ENCODE data around the gene GNL3L.

The GNL3L gene, protein sequence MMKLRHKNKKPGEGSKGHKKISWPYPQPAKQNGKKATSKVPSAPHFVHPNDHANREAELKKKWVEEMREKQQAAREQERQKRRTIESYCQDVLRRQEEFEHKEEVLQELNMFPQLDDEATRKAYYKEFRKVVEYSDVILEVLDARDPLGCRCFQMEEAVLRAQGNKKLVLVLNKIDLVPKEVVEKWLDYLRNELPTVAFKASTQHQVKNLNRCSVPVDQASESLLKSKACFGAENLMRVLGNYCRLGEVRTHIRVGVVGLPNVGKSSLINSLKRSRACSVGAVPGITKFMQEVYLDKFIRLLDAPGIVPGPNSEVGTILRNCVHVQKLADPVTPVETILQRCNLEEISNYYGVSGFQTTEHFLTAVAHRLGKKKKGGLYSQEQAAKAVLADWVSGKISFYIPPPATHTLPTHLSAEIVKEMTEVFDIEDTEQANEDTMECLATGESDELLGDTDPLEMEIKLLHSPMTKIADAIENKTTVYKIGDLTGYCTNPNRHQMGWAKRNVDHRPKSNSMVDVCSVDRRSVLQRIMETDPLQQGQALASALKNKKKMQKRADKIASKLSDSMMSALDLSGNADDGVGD

DNA sequence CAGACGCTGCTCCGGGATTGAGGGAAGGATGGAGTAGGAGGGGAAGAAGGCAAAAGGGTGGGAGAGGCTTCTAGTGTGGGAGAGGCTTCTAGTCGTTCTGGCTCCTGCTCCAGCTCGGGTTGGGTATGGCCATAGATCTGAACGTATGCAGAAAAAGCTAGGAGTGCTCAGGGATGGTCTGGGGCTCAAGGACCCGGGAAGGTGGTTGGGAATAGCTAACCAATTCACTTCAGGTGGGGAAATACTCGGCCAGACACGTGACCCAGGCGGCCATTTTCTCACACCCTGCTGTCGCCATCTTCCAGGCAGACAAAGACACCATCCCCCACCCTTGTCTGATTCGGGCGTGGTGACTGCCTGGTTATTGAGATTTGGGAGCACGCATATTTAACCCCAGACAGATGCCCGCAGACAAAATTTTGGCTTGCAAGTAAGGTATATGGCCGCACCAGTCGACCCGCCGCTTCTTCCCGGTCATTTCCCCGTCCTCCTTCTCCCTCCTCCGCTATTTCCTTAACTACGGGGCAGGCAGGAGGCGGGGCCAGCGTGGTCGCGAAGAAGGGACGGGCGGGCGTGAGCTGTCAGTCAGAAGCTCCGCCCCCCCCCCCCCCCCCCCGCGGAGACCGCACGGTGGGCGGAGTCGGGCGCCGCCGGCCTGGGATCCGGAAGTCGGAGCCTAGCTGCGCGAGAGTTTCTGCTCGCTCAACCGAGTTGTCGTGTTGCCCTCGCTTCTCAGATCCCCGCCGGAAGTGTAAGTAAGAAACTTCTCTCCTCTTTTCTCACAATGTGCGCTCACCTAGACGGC lies at the start of gene GNL3L:
TSS of gene GNL3L (plus strand) at position 668 of the 805 bp plus-strand sequence. CDS start 2,348 bp downstream, outside the sequence.
- TF ChIP-seq ZFP3 (CRISPR knock-in tag; IDR thresholded peaks at IDR 0.05) = 0 out of 2 replicates have a peak, but pooled peaks have one; percentile 28
- TF ChIP-seq TCF4 (CRISPR knock-in tag; IDR thresholded peaks at IDR 0.05; ENCODE audit: borderline replicate concordance) = no peak
- TF ChIP-seq ESRRG (CRISPR knock-in tag; IDR thresholded peaks at IDR 0.05) = 0 out of 2 replicates have a peak, but pooled peaks have one; percentile 19
- TF ChIP-seq, protein P1, sequence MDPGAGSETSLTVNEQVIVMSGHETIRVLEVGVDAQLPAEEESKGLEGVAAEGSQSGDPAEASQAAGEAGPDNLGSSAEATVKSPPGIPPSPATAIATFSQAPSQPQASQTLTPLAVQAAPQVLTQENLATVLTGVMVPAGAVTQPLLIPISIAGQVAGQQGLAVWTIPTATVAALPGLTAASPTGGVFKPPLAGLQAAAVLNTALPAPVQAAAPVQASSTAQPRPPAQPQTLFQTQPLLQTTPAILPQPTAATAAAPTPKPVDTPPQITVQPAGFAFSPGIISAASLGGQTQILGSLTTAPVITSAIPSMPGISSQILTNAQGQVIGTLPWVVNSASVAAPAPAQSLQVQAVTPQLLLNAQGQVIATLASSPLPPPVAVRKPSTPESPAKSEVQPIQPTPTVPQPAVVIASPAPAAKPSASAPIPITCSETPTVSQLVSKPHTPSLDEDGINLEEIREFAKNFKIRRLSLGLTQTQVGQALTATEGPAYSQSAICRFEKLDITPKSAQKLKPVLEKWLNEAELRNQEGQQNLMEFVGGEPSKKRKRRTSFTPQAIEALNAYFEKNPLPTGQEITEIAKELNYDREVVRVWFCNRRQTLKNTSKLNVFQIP (CRISPR knock-in tag; IDR thresholded peaks at IDR 0.05; ENCODE audit: borderline replicate concordance, low read depth) = no peak
- TF ChIP-seq, protein P2, sequence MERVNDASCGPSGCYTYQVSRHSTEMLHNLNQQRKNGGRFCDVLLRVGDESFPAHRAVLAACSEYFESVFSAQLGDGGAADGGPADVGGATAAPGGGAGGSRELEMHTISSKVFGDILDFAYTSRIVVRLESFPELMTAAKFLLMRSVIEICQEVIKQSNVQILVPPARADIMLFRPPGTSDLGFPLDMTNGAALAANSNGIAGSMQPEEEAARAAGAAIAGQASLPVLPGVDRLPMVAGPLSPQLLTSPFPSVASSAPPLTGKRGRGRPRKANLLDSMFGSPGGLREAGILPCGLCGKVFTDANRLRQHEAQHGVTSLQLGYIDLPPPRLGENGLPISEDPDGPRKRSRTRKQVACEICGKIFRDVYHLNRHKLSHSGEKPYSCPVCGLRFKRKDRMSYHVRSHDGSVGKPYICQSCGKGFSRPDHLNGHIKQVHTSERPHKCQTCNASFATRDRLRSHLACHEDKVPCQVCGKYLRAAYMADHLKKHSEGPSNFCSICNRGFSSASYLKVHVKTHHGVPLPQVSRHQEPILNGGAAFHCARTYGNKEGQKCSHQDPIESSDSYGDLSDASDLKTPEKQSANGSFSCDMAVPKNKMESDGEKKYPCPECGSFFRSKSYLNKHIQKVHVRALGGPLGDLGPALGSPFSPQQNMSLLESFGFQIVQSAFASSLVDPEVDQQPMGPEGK (CRISPR knock-in tag; IDR thresholded peaks at IDR 0.05; ENCODE audit: borderline replicate concordance) = no peak
- no peak for TF ChIP-seq ZNF8 (CRISPR knock-in tag; IDR thresholded peaks at IDR 0.05)
- no peak for TF ChIP-seq GLIS3 (CRISPR knock-in tag; IDR thresholded peaks at IDR 0.05)
- TF ChIP-seq BACH2 (CRISPR knock-in tag; IDR thresholded peaks at IDR 0.05; ENCODE audit: borderline replicate concordance) = no peak
- 0 out of 2 replicates have a peak, but pooled peaks have one; percentile 71 for TF ChIP-seq CSDC2 (CRISPR knock-in tag; IDR thresholded peaks at IDR 0.05)
- TF ChIP-seq RARB (CRISPR knock-in tag; IDR thresholded peaks at IDR 0.05) = no peak
- peak; percentile 92 for ATAC-seq

DNA sequence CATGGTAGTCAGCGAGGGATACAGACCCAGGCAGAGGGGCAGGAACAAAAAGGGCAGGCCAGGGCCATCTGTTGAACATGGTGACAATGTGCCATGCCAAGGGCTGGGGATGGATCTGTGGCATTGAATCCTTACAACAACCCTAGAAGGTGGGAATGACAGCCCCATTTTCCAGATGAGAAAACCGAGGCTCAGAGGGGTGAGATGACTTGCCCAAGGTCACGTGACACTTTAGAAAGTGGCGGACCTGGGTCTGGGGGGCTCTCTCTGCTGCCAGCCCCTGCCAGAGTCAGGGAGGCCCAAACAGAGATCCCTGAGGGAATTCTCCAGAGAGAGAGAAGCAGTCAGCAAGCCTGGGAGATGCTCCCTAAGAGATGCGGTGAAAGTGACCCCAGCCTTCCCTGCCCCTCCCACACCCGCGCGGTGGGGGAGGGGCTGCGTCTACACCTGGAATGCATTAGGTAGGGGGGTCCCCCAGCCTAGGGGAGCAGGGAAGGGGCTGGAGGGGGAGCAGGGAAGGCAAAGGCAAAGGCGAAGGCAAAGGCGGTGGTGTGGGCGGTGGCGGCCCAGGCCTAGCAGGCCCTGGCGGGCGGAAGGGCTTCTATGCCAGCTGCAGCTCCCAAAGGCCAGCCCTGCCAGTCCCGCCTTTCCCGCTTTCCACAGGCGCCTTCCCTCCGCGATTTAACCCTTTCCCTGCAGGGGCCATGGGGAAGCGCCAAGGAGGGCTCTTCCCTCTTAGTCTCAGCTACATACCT lies 47.0 kb upstream of the GNL3L start:
- TF ChIP-seq RARB (CRISPR knock-in tag; IDR thresholded peaks at IDR 0.05) = no peak
- peak; percentile 80; the same call in 1 of the 2 replicates for TF ChIP-seq ZFP3 (CRISPR knock-in tag; IDR thresholded peaks at IDR 0.05)
- peak; percentile 74 for ATAC-seq

DNA sequence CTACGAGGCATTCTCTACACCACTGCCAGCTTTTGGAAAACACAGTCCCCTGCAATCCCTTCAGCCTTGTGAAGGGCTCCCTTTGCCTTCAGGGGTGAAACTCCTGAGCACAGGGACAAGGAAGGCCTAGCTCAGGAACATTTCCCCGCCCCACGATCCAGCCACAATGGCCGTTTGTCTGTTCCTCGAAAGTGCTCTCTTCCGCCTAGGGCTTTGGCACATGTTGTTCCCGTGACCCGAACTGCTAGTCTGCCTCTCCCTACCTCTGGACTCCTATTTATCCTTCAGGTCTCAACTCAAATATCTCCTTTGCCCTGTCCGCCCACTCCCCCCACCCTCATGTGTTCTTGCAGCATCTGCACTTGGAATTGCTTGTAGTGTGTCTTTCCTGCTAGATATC lies 46.1 kb upstream of the GNL3L start:
- TF ChIP-seq ESRRG (CRISPR knock-in tag; IDR thresholded peaks at IDR 0.05) = no peak
- TF ChIP-seq ARNTL (CRISPR knock-in tag; IDR thresholded peaks at IDR 0.05; ENCODE audit: borderline replicate concordance, low read depth) = no peak
- no peak for TF ChIP-seq SNAI2 (CRISPR knock-in tag; IDR thresholded peaks at IDR 0.05)
- no peak for TF ChIP-seq PPARA (CRISPR knock-in tag; IDR thresholded peaks at IDR 0.05; ENCODE audit: borderline replicate concordance)
- TF ChIP-seq, protein P3, sequence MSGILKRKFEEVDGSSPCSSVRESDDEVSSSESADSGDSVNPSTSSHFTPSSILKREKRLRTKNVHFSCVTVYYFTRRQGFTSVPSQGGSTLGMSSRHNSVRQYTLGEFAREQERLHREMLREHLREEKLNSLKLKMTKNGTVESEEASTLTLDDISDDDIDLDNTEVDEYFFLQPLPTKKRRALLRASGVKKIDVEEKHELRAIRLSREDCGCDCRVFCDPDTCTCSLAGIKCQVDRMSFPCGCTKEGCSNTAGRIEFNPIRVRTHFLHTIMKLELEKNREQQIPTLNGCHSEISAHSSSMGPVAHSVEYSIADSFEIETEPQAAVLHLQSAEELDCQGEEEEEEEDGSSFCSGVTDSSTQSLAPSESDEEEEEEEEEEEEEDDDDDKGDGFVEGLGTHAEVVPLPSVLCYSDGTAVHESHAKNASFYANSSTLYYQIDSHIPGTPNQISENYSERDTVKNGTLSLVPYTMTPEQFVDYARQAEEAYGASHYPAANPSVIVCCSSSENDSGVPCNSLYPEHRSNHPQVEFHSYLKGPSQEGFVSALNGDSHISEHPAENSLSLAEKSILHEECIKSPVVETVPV (CRISPR knock-in tag; IDR thresholded peaks at IDR 0.05) = no peak
- TF ChIP-seq OSR1 (CRISPR knock-in tag; IDR thresholded peaks at IDR 0.05) = no peak
- no peak for TF ChIP-seq ZNF70 (CRISPR knock-in tag; IDR thresholded peaks at IDR 0.05)
- TF ChIP-seq ISL1 (CRISPR knock-in tag; IDR thresholded peaks at IDR 0.05) = no peak
- TF ChIP-seq, protein P2 (CRISPR knock-in tag; IDR thresholded peaks at IDR 0.05; ENCODE audit: borderline replicate concordance) = no peak
- no peak for TF ChIP-seq CSDC2 (CRISPR knock-in tag; IDR thresholded peaks at IDR 0.05)
- no peak for TF ChIP-seq TCF4 (CRISPR knock-in tag; IDR thresholded peaks at IDR 0.05; ENCODE audit: borderline replicate concordance)
- no peak for TF ChIP-seq ZFP30 (CRISPR knock-in tag; IDR thresholded peaks at IDR 0.05)
- TF ChIP-seq, protein P4, sequence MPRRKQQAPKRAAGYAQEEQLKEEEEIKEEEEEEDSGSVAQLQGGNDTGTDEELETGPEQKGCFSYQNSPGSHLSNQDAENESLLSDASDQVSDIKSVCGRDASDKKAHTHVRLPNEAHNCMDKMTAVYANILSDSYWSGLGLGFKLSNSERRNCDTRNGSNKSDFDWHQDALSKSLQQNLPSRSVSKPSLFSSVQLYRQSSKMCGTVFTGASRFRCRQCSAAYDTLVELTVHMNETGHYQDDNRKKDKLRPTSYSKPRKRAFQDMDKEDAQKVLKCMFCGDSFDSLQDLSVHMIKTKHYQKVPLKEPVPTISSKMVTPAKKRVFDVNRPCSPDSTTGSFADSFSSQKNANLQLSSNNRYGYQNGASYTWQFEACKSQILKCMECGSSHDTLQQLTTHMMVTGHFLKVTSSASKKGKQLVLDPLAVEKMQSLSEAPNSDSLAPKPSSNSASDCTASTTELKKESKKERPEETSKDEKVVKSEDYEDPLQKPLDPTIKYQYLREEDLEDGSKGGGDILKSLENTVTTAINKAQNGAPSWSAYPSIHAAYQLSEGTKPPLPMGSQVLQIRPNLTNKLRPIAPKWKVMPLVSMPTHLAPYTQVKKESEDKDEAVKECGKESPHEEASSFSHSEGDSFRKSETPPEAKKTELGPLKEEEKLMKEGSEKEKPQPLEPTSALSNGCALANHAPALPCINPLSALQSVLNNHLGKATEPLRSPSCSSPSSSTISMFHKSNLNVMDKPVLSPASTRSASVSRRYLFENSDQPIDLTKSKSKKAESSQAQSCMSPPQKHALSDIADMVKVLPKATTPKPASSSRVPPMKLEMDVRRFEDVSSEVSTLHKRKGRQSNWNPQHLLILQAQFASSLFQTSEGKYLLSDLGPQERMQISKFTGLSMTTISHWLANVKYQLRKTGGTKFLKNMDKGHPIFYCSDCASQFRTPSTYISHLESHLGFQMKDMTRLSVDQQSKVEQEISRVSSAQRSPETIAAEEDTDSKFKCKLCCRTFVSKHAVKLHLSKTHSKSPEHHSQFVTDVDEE (CRISPR knock-in tag; IDR thresholded peaks at IDR 0.05) = no peak
- TF ChIP-seq RARB (CRISPR knock-in tag; IDR thresholded peaks at IDR 0.05) = no peak
- no peak for TF ChIP-seq ZNF565 (CRISPR knock-in tag; conservative IDR thresholded peaks at IDR 0.05; ENCODE audit: low read depth)
- no peak for TF ChIP-seq BACH2 (CRISPR knock-in tag; IDR thresholded peaks at IDR 0.05; ENCODE audit: borderline replicate concordance)
- TF ChIP-seq, protein P1 (CRISPR knock-in tag; IDR thresholded peaks at IDR 0.05; ENCODE audit: borderline replicate concordance, low read depth) = no peak
- no peak for ATAC-seq
